ENCODE results near the gene TOLLIP.
A peak's percentile ranks its signal among the peaks of the same experiment; 100 is the strongest.
"Not testable (repeated sequence)": the region's sequence is repeated elsewhere in the genome, so short reads cannot be mapped to it uniquely, and the experiment has no call there.

Gene TOLLIP

GRCh38 chr11:1343391-1344055, 34.1 kb upstream of the TOLLIP start:
- no peak for DNase-seq (ENCODE audit: low spot score)

GRCh38 chr11:1342946-1343345, 33.5 kb upstream of the TOLLIP start:
- DNase-seq (ENCODE audit: low spot score): no peak

- peak; percentile 15 for DNase-seq (ENCODE audit: low spot score)
These were observed 32.6 kb upstream of the TOLLIP start for GRCh38 chr11:1341928-1342524.

GRCh38 chr11:1341226-1341625, 31.8 kb upstream of the TOLLIP start:
- DNase-seq (ENCODE audit: low spot score): not testable (repeated sequence)

- DNase-seq (ENCODE audit: low spot score): no peak
These were observed 30.7 kb upstream of the TOLLIP start for GRCh38 chr11:1340111-1340510.

- DNase-seq (ENCODE audit: low spot score): no peak
These were observed 29.7 kb upstream of the TOLLIP start for GRCh38 chr11:1339066-1339675.

GRCh38 chr11:1338201-1339065, 29.0 kb upstream of the TOLLIP start:
- DNase-seq (ENCODE audit: low spot score): no peak

GRCh38 chr11:1337647-1338007, 28.2 kb upstream of the TOLLIP start:
- DNase-seq (ENCODE audit: low spot score): no peak

GRCh38 chr11:1336836-1337646, 27.6 kb upstream of the TOLLIP start:
- no peak for DNase-seq (ENCODE audit: low spot score)

- peak; percentile 50 for DNase-seq (ENCODE audit: low spot score)
These were observed 26.7 kb upstream of the TOLLIP start for GRCh38 chr11:1335811-1336761.

GRCh38 chr11:1335264-1335810, 25.9 kb upstream of the TOLLIP start:
- DNase-seq (ENCODE audit: low spot score): no peak

- no peak for DNase-seq (ENCODE audit: low spot score)
These were observed 24.4 kb upstream of the TOLLIP start for GRCh38 chr11:1333860-1334259.

GRCh38 chr11:1333091-1333772, 23.8 kb upstream of the TOLLIP start:
- no peak for DNase-seq (ENCODE audit: low spot score)

- no peak for DNase-seq (ENCODE audit: low spot score)
These were observed 21.0 kb upstream of the TOLLIP start for GRCh38 chr11:1330473-1330872.

GRCh38 chr11:1327064-1327460, 17.6 kb upstream of the TOLLIP start:
- DNase-seq (ENCODE audit: low spot score): no peak

GRCh38 chr11:1326435-1327063, 17.1 kb upstream of the TOLLIP start:
- DNase-seq (ENCODE audit: low spot score): no peak

- no peak for DNase-seq (ENCODE audit: low spot score)
These were observed 14.3 kb upstream of the TOLLIP start for GRCh38 chr11:1323774-1324173.

- DNase-seq (ENCODE audit: low spot score): no peak
These were observed 8.6 kb upstream of the TOLLIP start for GRCh38 chr11:1317993-1318392.

- DNase-seq (ENCODE audit: low spot score): no peak
These were observed 8.0 kb upstream of the TOLLIP start for GRCh38 chr11:1317432-1317831.

Measured in kidney capillary endothelial cell (primary cell).